K562 (cell line): ENCODE results near the gene PFKL. TPM values are rescaled to one million over a fixed set of nuclear protein-coding genes. Genes with fewer than 3 reads are reported as not detected.

Experiments
- ATAC-seq: fragments of 200-7000 bp; cut with Tn5 transposase; 3 replicates; pipeline ENCODE4 v1.9.1; 2020; ENCODE audit warnings: moderate library complexity
- BruUV-seq: library from RNA; stranded (reverse); fragments of 400-500 nt; replicated peaks from 2 replicates; lab custom pipeline; 2021; lab: Mats Ljungman, UMichigan
- CTCF ChIA-PET: fragments of 300-600 bp; formaldehyde crosslinking; extraction: SDS; loops from one replicate; lab custom pipeline; 2021; ENCODE audit warnings: low intra/inter-chr PET ratio; lab: Yijun Ruan, JAX
- POLR2A ChIA-PET: fragments of 300-600, 350-650 bp; sonication (Branson Sonifier 250); formaldehyde crosslinking; extraction: SDS; loops from one replicate; lab custom pipeline; 2021; ENCODE audit warnings: antibody characterized with exemption, inconsistent platforms; lab: Yijun Ruan, JAX
- DNase-seq, 4 experiments: peaks; one replicate each; pipeline versions ENCODE4 v3.0.0 to v3.0.0-alpha.2; 2011 to 2018; ENCODE audit warnings: low spot score in 3 of 4, mixed read lengths in 3 of 4; ENCODE audit errors: extremely low read depth in 1 of 4
- FAIRE-seq: peaks from 2 replicates; lab custom pipeline; 2011; peaks lifted over from hg19 to GRCh38; lab: Jason Lieb, UNC
- H2AFZ ChIP-seq: 2 replicates; pipeline ENCODE4 v1.6.0; 2011; ENCODE audit warnings: low read depth, low read length, control low read depth, inconsistent platforms
- H3K27ac ChIP-seq: fragments of 200-600 bp; 3 replicates; pipeline ENCODE4 v1.8.0; 2011; ENCODE audit warnings: low read depth, mild to moderate bottlenecking, control low read depth, inconsistent platforms, low read length, moderate library complexity, mixed read lengths; ENCODE audit errors: extremely low read depth
- H3K27me3 ChIP-seq, 2 experiments: fragments of 300-600 bp in 1 of 2; 2 replicates in 1 of 2; 3 replicates in 1 of 2; pipeline versions ENCODE4 v1.6.0 to v1.8.0; 2011; ENCODE audit warnings: inconsistent platforms in 2 of 2, low read length in 2 of 2, mild to moderate bottlenecking in 1 of 2, mixed read lengths in 1 of 2, moderate library complexity in 1 of 2; ENCODE audit not compliant: control insufficient read depth in 2 of 2, insufficient read depth in 2 of 2
- H3K36me3 ChIP-seq: fragments of 300-600 bp; 3 replicates; pipeline ENCODE4 v1.8.0; 2011; ENCODE audit warnings: mild to moderate bottlenecking, low read length, inconsistent platforms; ENCODE audit not compliant: control insufficient read depth, insufficient read depth
- H3K4me1 ChIP-seq, 2 experiments: fragments of 200-600 bp in 1 of 2; replicated peaks in 1 of 2; 2 replicates in 1 of 2; 3 replicates in 1 of 2; pipeline versions ENCODE4 v1.5.1 to v1.8.0; 2011; ENCODE audit warnings: inconsistent platforms in 2 of 2, low read length in 2 of 2, mild to moderate bottlenecking in 1 of 2, mixed read lengths in 1 of 2, moderate library complexity in 1 of 2; ENCODE audit not compliant: control insufficient read depth in 2 of 2, insufficient read depth in 2 of 2
- H3K4me2 ChIP-seq: 2 replicates; pipeline ENCODE4 v1.6.1; 2011; ENCODE audit warnings: low read length, control low read depth, inconsistent platforms, mixed read lengths; ENCODE audit not compliant: insufficient read depth
- H3K4me3 ChIP-seq: fragments of 200-600 bp; sonication (generic), shearing (Covaris generic); 2 replicates; pipeline ENCODE4 v1.5.1; 2016; ENCODE audit warnings: control low read depth, inconsistent platforms
- H3K79me2 ChIP-seq: fragments of 200-600 bp; 3 replicates; pipeline ENCODE4 v1.8.0; 2011; ENCODE audit warnings: low read length, inconsistent platforms; ENCODE audit not compliant: control insufficient read depth, insufficient read depth
- H3K9ac ChIP-seq, 2 experiments: 2 replicates each; pipeline versions ENCODE4 v1.6.0 to v1.6.1; 2011; ENCODE audit warnings: low read depth in 2 of 2, low read length in 2 of 2, control low read depth in 1 of 2, inconsistent platforms in 1 of 2, mild to moderate bottlenecking in 1 of 2, mixed read lengths in 1 of 2; ENCODE audit not compliant: insufficient read depth in 1 of 2
- H3K9me1 ChIP-seq: one replicate; pipeline ENCODE4 v1.6.0; 2011; ENCODE audit warnings: inconsistent platforms, mild to moderate bottlenecking, low read length, moderate library complexity; ENCODE audit not compliant: control insufficient read depth, insufficient read depth
- H3K9me3 ChIP-seq: replicated peaks from 2 replicates; pipeline ENCODE4 v1.5.1; 2011; ENCODE audit warnings: low read depth, low read length, inconsistent platforms; ENCODE audit not compliant: control insufficient read depth, insufficient read depth
- H4K20me1 ChIP-seq: replicated peaks from 2 replicates; pipeline ENCODE4 v1.6.1; 2011; ENCODE audit warnings: low read length, inconsistent platforms, mixed read lengths; ENCODE audit not compliant: control insufficient read depth, insufficient read depth
- FOXM1 ChIP-seq, 2 experiments: fragments of 450-650 bp in 1 of 2; sonication (generic) in 1 of 2; formaldehyde crosslinking in 1 of 2; IDR thresholded peaks; 2 replicates each; pipeline versions ENCODE4 v1.6.1 to v1.9.0; 2017 to 2022; ENCODE audit warnings: low read depth in 2 of 2, mild to moderate bottlenecking in 2 of 2, missing genetic modification reagents in 1 of 2, moderate library complexity in 1 of 2
- POLR2H ChIP-seq: IDR thresholded peaks from 2 replicates; pipeline ENCODE4 v1.6.1; 2016; ENCODE audit warnings: missing genetic modification characterization, low read depth, mild to moderate bottlenecking, control low read depth, missing compliant biosample characterization, moderate library complexity
- SMAD1 ChIP-seq: fragments of 150-350 bp; IDR thresholded peaks from 2 replicates; pipeline ENCODE4 v1.6.1; 2014; ENCODE audit warnings: low read length, low read depth; ENCODE audit not compliant: partially characterized antibody
- SREBF1 ChIP-seq: fragments of 150-350 bp; IDR thresholded peaks from 2 replicates; pipeline ENCODE4 v1.6.1; 2014; ENCODE audit warnings: antibody characterized with exemption, low read depth, low read length, borderline replicate concordance
- YBX1 ChIP-seq: fragments of 450-650 bp; IDR thresholded peaks from 2 replicates; pipeline ENCODE4 v1.7.1; 2016; ENCODE audit warnings: mild to moderate bottlenecking
- ZC3H11A ChIP-seq: IDR thresholded peaks from 2 replicates; pipeline ENCODE4 v1.6.1; 2012; ENCODE audit warnings: low read depth, low read length, improper control_type of control experiment
- ZKSCAN8 ChIP-seq: fragments of 200-800 bp; sonication (Bioruptor generic); IDR thresholded peaks from 2 replicates; pipeline ENCODE4 v1.6.1; 2016; ENCODE audit warnings: missing genetic modification characterization, missing compliant biosample characterization
- ZNF174 ChIP-seq: fragments of 250-450 bp; sonication (Bioruptor Pico); IDR thresholded peaks from 2 replicates; pipeline ENCODE4 v1.4.0; 2020; ENCODE audit warnings: mild to moderate bottlenecking
- ZNF57 ChIP-seq: fragments of 450-650 bp; formaldehyde crosslinking; IDR thresholded peaks from 2 replicates; pipeline ENCODE4 v1.4.0; 2020; ENCODE audit warnings: mild to moderate bottlenecking, moderate library complexity
- WGBS: fragments of 100-300 bp; shearing (Covaris generic); methylation state at CpG from one replicate; pipeline ENCODE4 v1.1.6; 2016; ENCODE audit warnings: low coverage, mixed read lengths; ENCODE audit not compliant: insufficient coverage; ENCODE audit errors: missing lambda C conversion rate; 5-methylcytosine and 5-hydroxymethylcytosine counted together
- in situ Hi-C: fragments of 300-500 bp; cut with MboI; formaldehyde crosslinking; loops from 4 replicates; pipeline ENCODE4 v1.15.0; 2018; ENCODE audit warnings: inconsistent platforms, mixed read lengths
- intact Hi-C: fragments of 100-400 bp; cut with micrococcal nuclease; formaldehyde crosslinking; loops from 2 replicates; pipeline ENCODE4 v1.14.2; 2022
- polyA plus RNA-seq, 8 experiments: library from polyadenylated mRNA; depleted of rRNA in 4 of 8; stranded (reverse) in 5 of 8; unstranded in 3 of 8; fragments of >200 nt; fragmentation: Nextera tagmentation in 2 of 8; fragmentation: Illumina TruSeq in 1 of 8; extraction: Ambion mirVana in 2 of 8; extraction: Trizol in 1 of 8; gene quantifications; 2 replicates each; pipeline versions ENCODE4 v1.2.1 to v1.2.3, GENCODE V29; 2011 to 2014; ENCODE audit warnings: inconsistent platforms in 1 of 8, missing spikeins in 1 of 8
- total RNA-seq, 7 experiments: library from RNA; depleted of rRNA in 6 of 7; stranded (reverse); fragments of >200 nt in 6 of 7; fragmentation: Illumina TruSeq in 2 of 7; extraction: Trizol in 2 of 7; gene quantifications; 2 replicates each; pipeline versions ENCODE4 v1.2.1 to v1.2.3, GENCODE V29; 2011 to 2021; ENCODE audit warnings: low replicate concordance in 1 of 7
- TF ChIP-seq, protein P1 (sequence below): sonication (generic); formaldehyde crosslinking; IDR thresholded peaks from 2 replicates; pipeline ENCODE4 v1.8.1; 2023; ENCODE audit warnings: mild to moderate bottlenecking, missing genetic modification reagents
- TF ChIP-seq, protein P2 (sequence below): fragments of 450-650 bp; IDR thresholded peaks from 2 replicates; pipeline ENCODE4 v1.6.1; 2017; ENCODE audit warnings: antibody characterized with exemption

PFKL gene
- total and polyA plus RNA-seq, 9 of the 15 experiments (the other 6 are each of a cell fraction or from before 2014, with no cell fraction given): 1.1 to 124 (median 45.6) TPM

DNA sequence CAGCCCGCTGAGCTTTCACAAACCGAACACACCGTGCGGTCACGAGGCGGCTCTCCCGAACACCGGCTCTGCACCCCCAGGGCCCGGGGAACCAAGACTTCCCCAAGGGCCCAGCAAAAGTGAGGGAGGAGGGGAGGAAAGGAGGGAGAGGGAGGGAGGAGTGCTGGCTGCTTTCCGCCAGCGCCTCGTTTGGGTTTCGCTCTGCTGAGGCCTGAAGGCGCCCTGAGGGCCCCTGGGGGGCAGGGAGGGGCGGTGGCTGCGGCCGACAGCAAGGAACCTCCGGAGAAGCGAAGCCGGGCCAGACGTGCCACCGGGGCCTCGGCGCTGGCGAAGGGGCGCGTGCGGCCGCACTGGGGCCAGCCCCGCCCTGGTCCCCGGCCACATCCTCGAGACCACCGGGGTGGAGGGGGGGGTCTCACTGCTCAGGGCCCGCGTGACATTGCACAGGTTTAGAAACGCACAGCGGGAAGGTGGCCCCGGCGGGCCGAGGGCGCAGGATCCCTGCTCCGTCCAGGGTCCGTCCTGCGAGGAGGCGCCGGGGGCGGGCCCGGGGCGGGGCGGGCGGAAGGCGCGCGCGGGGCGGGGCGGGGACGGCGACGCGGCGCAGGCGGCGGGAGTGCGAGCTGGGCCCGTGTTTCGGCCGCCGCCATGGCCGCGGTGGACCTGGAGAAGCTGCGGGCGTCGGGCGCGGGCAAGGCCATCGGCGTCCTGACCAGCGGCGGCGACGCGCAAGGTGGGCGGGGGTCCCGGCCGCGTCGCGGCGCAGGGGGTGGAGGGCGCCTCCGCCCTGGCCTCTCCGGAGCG is at the start of gene PFKL (continued):
- TF ChIP-seq, protein P1, sequence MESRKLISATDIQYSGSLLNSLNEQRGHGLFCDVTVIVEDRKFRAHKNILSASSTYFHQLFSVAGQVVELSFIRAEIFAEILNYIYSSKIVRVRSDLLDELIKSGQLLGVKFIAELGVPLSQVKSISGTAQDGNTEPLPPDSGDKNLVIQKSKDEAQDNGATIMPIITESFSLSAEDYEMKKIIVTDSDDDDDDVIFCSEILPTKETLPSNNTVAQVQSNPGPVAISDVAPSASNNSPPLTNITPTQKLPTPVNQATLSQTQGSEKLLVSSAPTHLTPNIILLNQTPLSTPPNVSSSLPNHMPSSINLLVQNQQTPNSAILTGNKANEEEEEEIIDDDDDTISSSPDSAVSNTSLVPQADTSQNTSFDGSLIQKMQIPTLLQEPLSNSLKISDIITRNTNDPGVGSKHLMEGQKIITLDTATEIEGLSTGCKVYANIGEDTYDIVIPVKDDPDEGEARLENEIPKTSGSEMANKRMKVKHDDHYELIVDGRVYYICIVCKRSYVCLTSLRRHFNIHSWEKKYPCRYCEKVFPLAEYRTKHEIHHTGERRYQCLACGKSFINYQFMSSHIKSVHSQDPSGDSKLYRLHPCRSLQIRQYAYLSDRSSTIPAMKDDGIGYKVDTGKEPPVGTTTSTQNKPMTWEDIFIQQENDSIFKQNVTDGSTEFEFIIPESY: peak; percentile 17; the same call in 1 of the 2 replicates
- 0 out of 2 replicates have a peak, but pooled peaks have one; percentile 53 for TF ChIP-seq ZNF57 (CRISPR knock-in tag)
- no peak for TF ChIP-seq ZC3H11A

DNA sequence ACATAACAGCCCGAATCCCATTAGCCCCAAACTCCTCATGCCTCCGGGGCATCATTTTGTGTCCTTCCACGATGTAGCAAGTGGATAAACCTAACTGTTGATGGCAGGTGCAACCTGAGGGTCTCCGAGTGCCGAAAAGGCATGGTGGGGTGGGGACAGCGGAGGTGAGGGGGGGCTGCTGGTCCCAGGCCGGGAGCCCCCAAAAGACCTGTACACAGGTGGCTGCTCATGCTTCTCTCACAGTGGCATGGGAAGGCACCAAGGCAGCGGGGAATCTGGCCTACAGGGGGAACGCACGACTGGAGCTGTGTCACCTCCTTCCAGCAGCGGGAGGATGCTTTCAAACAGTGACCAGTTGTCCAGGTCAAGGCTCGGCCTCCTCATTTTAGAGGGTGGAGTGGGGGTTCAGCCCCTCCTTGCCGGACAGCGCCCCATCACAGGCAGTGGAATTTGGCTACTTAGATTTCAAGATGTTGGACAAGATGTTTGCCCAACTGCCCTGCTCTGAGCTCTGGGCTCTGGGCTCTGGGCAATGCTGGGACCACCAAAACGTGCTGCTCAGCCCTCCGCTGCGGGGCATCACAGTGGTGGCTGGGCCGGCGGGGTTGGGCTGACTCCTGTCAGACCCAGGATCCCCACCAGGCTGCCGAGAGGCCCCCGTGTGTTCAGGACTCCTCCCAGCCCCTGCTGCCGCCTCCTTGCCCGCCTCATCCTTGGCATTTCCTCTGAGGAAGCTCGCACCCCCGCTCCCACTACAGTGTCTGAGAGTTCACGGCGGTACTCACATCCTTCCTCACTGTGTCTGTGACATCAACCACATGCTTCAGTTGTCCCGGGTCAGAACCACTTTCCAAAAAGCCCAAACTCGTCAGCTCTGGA is 45.8 kb upstream of the PFKL start:
- no peaks in the 10 kb centered on the region for H3K9me1 ChIP-seq
- peaks cover 0 to 12% of the 10 kb centered on the region in 2 experiments; a peak in 1 of 5 replicates for H3K4me1 ChIP-seq
- H3K79me2 ChIP-seq: no peaks in the 10 kb centered on the region
- peaks cover 31 to 49% of the 10 kb centered on the region in 2 experiments for H3K27me3 ChIP-seq
- H2AFZ ChIP-seq: no peak overlapping the region
- WGBS: 7% methylated on average over 28 of the region's 29 CpGs
- BruUV-seq: no TSS peak
- TF ChIP-seq ZNF174 (CRISPR knock-in tag) (no peak), SMAD1 (no peak), FOXM1 (IDR thresholded peaks at IDR 0.05; ENCODE audit: low read depth) (no peak), FOXM1 (CRISPR knock-in tag; IDR thresholded peaks at IDR 0.05; ENCODE audit: low read depth) (no peak), POLR2H (tag) (no peak), SREBF1 (no peak), ZKSCAN8 (CRISPR knock-in tag) (no peak), YBX1 (no peak)
- TF ChIP-seq, protein P2, sequence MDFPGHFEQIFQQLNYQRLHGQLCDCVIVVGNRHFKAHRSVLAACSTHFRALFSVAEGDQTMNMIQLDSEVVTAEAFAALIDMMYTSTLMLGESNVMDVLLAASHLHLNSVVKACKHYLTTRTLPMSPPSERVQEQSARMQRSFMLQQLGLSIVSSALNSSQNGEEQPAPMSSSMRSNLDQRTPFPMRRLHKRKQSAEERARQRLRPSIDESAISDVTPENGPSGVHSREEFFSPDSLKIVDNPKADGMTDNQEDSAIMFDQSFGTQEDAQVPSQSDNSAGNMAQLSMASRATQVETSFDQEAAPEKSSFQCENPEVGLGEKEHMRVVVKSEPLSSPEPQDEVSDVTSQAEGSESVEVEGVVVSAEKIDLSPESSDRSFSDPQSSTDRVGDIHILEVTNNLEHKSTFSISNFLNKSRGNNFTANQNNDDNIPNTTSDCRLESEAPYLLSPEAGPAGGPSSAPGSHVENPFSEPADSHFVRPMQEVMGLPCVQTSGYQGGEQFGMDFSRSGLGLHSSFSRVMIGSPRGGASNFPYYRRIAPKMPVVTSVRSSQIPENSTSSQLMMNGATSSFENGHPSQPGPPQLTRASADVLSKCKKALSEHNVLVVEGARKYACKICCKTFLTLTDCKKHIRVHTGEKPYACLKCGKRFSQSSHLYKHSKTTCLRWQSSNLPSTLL: no peak
- ChIA-PET CTCF (no interaction called here), POLR2A (interaction anchor here (0.9 to 1.0 kb wide), 2 partner anchors 11 to 12 kb away, joined by 3 read pairs; no protein-coding TSS in a partner anchor)
- no peak overlapping the region for H3K4me3 ChIP-seq
- no peak overlapping the region for H3K27ac ChIP-seq
- in situ Hi-C loops (no loop called here), intact Hi-C loops (no loop called here)
- FAIRE-seq (no peak), DNase-seq (peak in 1 of 4 experiments; percentile 7), ATAC-seq (peak; percentile 36; the same call in 2 of the 3 replicates)
- no peaks in the 10 kb centered on the region for H3K9me3 ChIP-seq
- no peaks in the 10 kb centered on the region; the same call in 1 of the 2 replicates for H4K20me1 ChIP-seq
- H3K4me2 ChIP-seq: no peak overlapping the region
- no peaks in the 10 kb centered on the region for H3K36me3 ChIP-seq
- H3K9ac ChIP-seq: 0 out of 4 replicates have a peak overlapping the region, but pooled peaks of 1 of the 2 experiments have one; percentile 45
